RPMI7951 (cell line): ENCODE results near the gene ENDOU. TPM values are rescaled to one million over a fixed set of nuclear protein-coding genes. Genes with fewer than 3 reads are reported as not detected.
"Not testable (repeated sequence)": the region's sequence is repeated elsewhere in the genome, so short reads cannot be mapped to it uniquely, and the experiment has no call there.

Source experiments
- DNase-seq: peaks from one replicate; pipeline ENCODE4 v3.0.0-alpha.2; 2012; ENCODE audit warnings: low read depth
- total RNA-seq: library from RNA; depleted of rRNA; stranded (reverse); fragments of >200 nt; shearing (Covaris generic); gene quantifications from 2 replicates; pipeline ENCODE4 v1.2.3, GENCODE V29; 2014; rRNA removed

The ENDOU gene
- total RNA-seq, 1 experiment from 2014 or later: 0.24 TPM

- no peak for DNase-seq
Measured at GRCh38 chr12:47687636-47688035, 37.7 kb downstream of the ENDOU start.

- peak; percentile 26 for DNase-seq
Measured at GRCh38 chr12:47686645-47687240, 38.5 kb downstream of the ENDOU start.

- no peak for DNase-seq
Measured at GRCh38 chr12:47679785-47680184, 45.5 kb downstream of the ENDOU start.

- DNase-seq: no peak
Measured at GRCh38 chr12:47672068-47672467, 53.2 kb downstream of the ENDOU start.

- not testable (repeated sequence) for DNase-seq
Measured at GRCh38 chr12:47667935-47668334, 57.4 kb downstream of the ENDOU start.

Other genes with a start within 250 kb of the ENDOU start
- gene RPAP3, start 19.5 kb downstream of the ENDOU start, total RNA-seq: 20.1 and 24.6 TPM in 2 replicates
- gene RAPGEF3, start 33.4 kb upstream of the ENDOU start, total RNA-seq: 0.48 and 0.88 TPM in 2 replicates
- 6.3 and 7.2 TPM in 2 replicates for gene SLC48A1, start 47.7 kb upstream of the ENDOU start, total RNA-seq
- 13.9 and 16.0 TPM in 2 replicates for gene HDAC7, start 94.4 kb upstream of the ENDOU start, total RNA-seq
- gene VDR, start 179.5 kb upstream of the ENDOU start, total RNA-seq: 17.4 and 22.9 TPM in 2 replicates
- gene TMEM106C, start 238.1 kb upstream of the ENDOU start, total RNA-seq: 237 and 269 TPM in 2 replicates